Measurements from ENCODE around the gene CSNK1D.

Gene CSNK1D

GRCh38 chr17:82232322-82232820, 41.1 kb downstream of the CSNK1D start:
- H3K4me3 ChIP-seq (ENCODE audit: low read length): peak overlapping the region; percentile 94
- TF ChIP-seq, protein P1, sequence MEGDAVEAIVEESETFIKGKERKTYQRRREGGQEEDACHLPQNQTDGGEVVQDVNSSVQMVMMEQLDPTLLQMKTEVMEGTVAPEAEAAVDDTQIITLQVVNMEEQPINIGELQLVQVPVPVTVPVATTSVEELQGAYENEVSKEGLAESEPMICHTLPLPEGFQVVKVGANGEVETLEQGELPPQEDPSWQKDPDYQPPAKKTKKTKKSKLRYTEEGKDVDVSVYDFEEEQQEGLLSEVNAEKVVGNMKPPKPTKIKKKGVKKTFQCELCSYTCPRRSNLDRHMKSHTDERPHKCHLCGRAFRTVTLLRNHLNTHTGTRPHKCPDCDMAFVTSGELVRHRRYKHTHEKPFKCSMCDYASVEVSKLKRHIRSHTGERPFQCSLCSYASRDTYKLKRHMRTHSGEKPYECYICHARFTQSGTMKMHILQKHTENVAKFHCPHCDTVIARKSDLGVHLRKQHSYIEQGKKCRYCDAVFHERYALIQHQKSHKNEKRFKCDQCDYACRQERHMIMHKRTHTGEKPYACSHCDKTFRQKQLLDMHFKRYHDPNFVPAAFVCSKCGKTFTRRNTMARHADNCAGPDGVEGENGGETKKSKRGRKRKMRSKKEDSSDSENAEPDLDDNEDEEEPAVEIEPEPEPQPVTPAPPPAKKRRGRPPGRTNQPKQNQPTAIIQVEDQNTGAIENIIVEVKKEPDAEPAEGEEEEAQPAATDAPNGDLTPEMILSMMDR (conservative IDR thresholded peaks at IDR 0.05; ENCODE audit: low read length): no peak

GRCh38 chr17:82231562-82232321, 41.8 kb downstream of the CSNK1D start:
- DNase-seq (ENCODE audit: low read depth): peak; percentile 51
- H3K4me3 ChIP-seq (ENCODE audit: low read length): peak overlapping the region; percentile 94
- TF ChIP-seq, protein P1 (conservative IDR thresholded peaks at IDR 0.05; ENCODE audit: low read length): no peak

More at GRCh38 chr17:82232322-82232820, 41.1 kb downstream of the CSNK1D start:
- DNase-seq (ENCODE audit: low read depth): no peak

GRCh38 chr17:82231312-82231561, 42.3 kb downstream of the CSNK1D start:
- TF ChIP-seq, protein P1 (conservative IDR thresholded peaks at IDR 0.05; ENCODE audit: low read length): no peak
- H3K4me3 ChIP-seq (ENCODE audit: low read length): peak overlapping the region; percentile 94
- DNase-seq (ENCODE audit: low read depth): no peak

- H3K4me3 ChIP-seq (ENCODE audit: low read length): peak overlapping the region; percentile 94
- TF ChIP-seq, protein P1 (conservative IDR thresholded peaks at IDR 0.05; ENCODE audit: low read length): peak; percentile 28; the same call in 1 of the 2 replicates
- peak; percentile 85 for DNase-seq (ENCODE audit: low read depth)
These were observed 42.7 kb downstream of the CSNK1D start for GRCh38 chr17:82230609-82231311.

GRCh38 chr17:82229698-82230608, 43.5 kb downstream of the CSNK1D start:
- peak overlapping the region; percentile 94 for H3K4me3 ChIP-seq (ENCODE audit: low read length)
- no peak for DNase-seq (ENCODE audit: low read depth)
- TF ChIP-seq, protein P1 (conservative IDR thresholded peaks at IDR 0.05; ENCODE audit: low read length): no peak

DNA sequence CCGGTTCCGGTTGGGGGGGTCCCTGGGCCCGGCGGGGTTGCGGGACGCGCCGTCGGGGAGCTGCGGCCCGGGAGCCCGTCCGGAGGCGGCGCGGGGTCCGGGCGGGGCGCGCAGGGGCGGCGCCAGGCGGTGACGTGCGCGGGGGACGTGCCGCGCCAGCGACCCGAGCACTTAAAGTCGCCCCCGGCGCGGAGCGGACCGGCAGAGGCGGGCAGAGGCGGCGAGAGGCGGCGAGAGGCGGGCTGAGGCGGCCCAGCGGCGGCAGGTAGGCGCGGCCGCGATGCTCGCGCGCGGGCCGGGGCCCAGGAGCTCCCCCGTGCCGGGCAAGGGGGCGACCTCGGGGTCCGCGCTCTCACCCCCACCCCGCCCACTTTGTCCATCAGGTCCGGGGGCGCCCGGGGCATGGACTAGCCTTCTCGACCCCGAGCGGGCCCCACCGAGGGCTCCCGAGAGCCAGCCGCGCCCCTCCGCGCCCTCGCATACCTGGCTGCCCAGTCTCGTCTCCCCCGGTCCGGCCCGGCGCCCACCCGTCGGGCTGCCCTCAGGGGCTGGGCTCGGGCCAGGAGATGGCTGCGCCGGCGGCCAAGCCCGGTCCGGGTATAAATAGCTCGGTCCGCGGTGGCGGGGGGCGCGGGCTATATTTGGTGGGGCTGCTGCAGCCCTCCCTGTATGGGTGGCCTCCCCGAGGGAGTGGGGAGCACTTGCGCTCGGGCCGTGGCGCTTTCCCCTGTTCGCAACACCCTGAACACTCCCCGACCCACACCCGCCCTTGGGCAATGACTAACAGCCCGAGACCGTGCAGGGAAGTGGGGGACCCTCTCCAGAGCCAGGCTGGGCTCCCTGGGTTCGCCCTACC, 44.4 kb downstream of the CSNK1D start, which contains the start of gene SLC16A3:
Gene SLC16A3 (plus strand): TSS at position 201 of the 856 bp plus-strand sequence. CDS start 6,967 bp downstream, outside the sequence.
- TF ChIP-seq, protein P1 (conservative IDR thresholded peaks at IDR 0.05; ENCODE audit: low read length): no peak
- peak; percentile 80 for DNase-seq (ENCODE audit: low read depth)
- H3K4me3 ChIP-seq (ENCODE audit: low read length): peak within 1 kb of the TSS; percentile 94

Measured in AG10803 (cell line).